Raji (cell line): Measurements from ENCODE around the gene LRFN2.

Experiments
- POLR2A ChIP-seq: IDR thresholded peaks from 2 replicates; pipeline ENCODE4 v1.6.1; 2011; ENCODE audit warnings: low read depth, low read length, control low read depth; ENCODE audit not compliant: insufficient read depth

Gene LRFN2

DNA sequence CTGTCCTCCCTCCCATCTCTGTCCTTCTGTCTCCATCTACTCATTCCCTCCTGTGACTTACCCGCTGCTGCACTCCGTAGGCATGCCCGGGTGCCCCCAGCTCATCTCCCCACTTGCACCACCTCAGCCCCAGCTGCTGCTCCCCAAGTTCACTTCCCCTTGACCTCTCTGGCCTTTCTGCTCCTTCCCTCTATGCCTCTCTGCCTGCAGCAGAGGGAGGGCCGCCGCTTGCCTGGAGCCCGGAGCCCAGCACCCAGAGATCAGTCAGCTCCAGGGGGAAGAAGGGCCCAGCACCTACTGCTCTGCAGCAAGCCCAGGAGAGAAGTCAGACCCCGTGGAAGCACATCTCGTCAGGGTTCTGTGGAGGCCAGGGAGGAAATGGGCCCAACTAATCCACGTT is 97.4 kb downstream of the LRFN2 start:
- no peak for TF ChIP-seq POLR2A

- no peak for TF ChIP-seq POLR2A
Observed at GRCh38 chr6:40486576-40486975, 100.6 kb downstream of the LRFN2 start.

DNA sequence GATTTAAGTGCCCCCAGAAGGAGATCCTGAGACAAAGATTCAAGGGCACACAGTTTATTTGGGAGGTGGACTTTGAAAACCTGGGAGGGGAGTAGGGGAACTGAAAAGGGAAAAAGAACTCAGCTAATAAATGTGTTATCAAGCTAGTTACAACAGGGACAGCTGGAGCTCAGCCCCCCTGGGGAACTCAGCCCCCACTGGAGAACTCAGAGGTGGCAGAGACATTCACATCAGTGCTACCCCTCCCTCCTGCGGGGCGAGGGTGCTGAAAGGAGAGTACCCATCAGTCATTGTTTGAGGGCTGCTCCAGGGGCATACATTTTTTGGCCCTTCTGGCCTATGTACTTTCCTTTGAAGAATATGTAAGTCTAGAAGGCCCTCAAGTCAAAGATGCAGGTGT is 101.4 kb downstream of the LRFN2 start:
- TF ChIP-seq POLR2A, result no peak

GRCh38 chr6:40485300-40485699 is 101.9 kb downstream of the LRFN2 start:
- no peak for TF ChIP-seq POLR2A

GRCh38 chr6:40484066-40484465 is 103.1 kb downstream of the LRFN2 start:
- TF ChIP-seq POLR2A, result no peak

GRCh38 chr6:40482532-40482931 is 104.6 kb downstream of the LRFN2 start:
- TF ChIP-seq POLR2A, result no peak

DNA sequence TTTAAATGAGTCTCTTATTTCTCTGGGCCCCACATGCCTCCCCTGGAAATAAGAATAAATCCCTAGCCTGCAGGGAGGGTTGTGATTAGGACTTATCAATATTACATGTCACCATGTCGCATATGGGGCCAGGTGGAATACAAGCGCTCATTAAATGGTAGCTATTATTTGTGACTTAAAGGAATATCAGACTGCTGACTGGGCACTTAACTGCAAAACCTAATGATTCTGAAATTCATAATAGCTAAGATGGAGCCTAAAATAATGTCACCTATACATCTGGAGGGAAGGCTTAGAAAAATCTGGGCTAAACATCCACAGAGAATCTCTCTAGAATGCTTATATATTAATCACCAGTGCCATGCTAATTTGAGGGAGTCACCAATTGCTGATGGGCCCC is 106.5 kb downstream of the LRFN2 start:
- no peak for TF ChIP-seq POLR2A

- no peak for TF ChIP-seq POLR2A
Observed at GRCh38 chr6:40479706-40480105, 107.5 kb downstream of the LRFN2 start.

DNA sequence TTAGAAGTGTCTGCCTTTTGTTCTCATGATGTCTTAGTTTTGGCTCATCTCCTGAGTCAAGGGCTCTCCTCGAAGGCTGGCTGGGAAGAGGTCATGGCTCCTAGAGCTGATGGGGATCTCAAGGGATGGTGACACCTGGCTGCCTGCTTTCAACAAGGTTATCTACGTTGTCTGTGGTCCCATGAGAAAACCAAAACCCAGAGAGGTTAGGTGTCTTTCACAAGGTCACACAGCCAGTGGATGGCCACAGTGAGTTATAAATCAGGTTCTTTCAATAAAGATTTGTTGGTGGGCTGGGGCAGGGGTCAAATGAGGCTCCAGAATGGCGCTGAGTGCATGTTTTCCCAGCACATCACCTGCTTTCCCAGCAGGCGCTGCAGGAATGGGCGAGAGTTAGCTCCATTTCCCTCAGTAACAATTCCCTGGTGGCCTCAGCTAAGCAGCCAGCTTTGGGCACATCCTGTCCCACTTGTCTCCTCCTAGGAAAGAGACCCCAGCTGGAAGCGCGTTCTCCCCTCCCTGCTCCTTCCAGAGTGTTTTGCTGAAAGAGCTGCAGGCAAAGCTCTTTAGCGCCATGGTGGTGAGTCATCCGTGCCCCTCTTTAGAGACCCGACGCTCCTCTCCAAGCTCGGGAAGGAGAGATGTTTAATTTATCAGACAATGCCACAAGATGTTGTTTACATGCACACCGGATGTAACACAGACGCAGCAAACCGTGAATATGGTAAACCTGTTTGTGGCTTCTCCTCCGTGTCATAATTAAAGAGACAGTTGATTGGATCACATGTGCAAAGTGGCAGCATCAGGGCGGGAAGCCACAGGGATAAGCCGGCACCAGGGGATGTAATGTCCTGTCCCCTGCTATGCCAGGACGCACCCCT is 109.7 kb downstream of the LRFN2 start:
- TF ChIP-seq POLR2A, result no peak

DNA sequence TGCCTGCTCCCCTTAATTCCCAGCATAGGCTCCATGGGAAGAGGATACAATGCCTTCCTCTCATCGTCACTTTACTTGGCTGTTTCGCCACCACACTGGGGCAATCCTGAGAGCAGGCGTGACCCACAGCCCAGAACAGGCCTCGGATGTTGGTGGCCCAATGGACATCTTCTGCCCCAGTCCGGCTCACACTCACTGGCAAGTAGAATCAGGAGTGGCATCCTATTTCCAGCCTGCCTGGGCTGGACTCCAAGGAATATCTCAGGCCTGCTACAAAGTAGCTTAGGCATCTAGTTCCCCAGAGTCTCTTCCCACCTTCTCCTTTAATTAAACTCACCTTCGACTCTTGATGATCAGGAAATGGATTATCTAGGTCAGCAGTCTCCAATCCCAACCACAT is 110.5 kb downstream of the LRFN2 start:
- TF ChIP-seq POLR2A, result no peak

DNA sequence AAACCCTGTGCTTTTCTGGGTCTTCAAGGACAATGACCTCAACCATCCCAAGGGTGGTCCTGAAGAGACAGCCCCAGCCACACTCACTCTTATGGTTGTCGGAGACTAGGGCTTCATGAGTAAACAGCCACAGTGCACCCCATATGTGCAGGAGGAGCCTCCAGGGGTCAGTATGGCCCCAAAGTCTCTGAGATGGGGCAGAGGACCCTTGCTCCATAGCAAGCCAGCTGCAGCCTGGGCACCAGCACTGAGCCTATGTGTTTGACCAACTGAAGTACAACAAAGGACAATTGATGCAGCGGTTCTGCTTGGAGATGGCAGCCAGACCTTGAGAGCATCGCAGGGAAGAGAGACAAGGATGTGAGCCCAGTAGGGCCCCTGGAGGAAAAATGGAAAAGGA is 112.2 kb downstream of the LRFN2 start:
- no peak for TF ChIP-seq POLR2A

DNA sequence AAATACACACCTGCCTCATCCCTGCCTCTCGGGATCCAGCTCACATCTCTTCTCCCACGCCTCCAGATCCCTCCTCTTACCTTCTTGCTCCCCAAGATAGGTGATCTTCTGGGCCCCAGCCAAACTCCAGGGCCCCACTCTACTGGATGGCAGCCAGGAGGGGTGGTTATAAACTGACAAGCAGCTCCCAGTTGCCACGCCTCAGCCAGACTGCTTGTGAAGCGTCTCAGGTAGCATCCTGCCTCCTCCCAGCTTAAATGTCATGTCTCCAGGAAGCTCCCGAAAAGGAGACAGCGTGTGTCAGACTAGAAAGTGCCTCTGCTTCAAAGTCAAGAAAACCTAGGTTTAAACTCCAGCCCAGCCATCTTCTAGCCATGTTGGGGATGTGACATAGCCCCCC is 114.1 kb downstream of the LRFN2 start:
- TF ChIP-seq POLR2A, result no peak

DNA sequence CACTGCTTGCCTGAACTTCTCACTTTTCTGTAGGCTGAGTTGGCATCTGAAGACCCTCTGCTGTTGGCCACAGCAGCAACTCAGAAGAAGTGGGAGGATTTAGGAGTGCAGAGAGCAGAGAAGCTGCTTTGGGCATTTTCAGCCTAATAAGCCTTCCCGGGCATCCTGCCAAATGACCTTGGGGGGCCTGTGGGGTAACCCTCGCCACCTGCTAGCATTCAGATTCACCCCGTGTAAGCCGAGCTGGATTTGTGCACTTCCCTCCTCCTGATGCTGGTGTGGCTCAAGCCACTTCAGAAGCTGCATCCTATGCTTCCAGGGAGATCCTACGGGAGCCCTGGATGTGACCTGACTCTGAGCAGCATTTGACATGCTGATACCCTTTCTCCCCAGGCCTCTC is 114.8 kb downstream of the LRFN2 start:
- TF ChIP-seq POLR2A, result no peak

GRCh38 chr6:40471243-40471642 is 115.9 kb downstream of the LRFN2 start:
- no peak for TF ChIP-seq POLR2A

DNA sequence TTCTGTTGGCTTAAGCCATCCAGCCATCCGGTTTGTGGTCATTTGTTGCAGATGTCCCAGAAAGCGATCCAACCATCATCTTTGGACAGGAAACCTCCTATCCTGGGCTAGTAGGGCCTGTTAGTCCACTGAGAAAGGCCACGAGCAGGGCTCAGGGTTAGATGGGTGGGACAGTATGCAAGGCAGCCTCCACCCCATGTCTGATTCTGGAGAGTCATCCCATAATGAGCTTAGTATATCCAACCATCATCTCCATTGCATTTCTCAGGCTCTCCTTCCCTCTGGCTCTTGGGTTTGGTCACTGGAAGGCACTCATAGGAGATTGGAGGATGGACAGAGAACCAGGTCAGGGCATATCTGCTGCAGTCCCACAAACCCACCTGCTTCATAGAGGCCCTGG is 117.8 kb downstream of the LRFN2 start:
- no peak for TF ChIP-seq POLR2A

DNA sequence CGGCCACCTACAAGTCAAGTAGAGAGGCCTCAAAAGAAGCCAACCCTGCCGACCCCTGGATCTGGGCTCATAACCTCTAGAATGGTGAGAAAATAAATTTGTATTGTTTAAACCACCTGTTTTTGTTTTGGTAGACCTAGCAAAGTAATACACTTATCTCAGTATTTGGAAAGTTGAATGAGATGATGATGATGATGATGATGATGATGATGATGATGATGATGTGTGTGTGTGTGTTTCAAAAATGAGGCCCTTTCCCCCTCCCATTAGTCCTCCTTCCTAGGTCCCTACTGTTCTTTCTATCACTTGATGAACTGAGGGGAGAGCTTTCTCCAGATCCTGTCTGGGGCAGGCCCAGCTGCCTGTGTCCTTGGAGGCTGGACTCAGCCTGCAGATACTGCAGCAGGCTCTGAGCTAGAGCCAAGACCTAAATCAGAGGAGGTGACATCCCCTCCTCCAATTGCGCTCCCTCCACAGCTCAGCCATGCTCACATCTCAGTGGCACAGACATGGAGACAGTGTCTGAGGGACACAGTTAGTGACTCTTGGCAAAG is 120.1 kb downstream of the LRFN2 start:
- TF ChIP-seq POLR2A, result no peak

- TF ChIP-seq POLR2A, result no peak
Observed at GRCh38 chr6:40461643-40462042, 125.5 kb downstream of the LRFN2 start.

DNA sequence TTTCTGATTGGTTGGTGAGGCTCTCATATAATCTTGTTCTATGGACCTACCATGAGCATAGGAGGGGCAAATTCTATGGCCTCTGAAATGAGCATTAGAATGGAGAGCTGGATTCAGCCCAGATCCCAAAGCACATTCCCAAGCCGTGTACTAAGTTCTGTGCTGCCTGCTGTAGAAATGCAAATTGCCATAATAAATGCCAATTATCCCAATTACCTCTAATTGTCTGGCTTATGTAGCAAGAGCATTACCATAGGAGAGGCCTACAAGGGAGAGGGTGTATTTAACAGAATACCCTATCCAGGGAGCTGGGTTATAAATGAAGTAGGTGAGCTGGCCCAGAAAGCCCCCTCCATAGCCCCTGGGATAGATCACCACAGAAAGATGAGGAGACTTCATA is 126.8 kb downstream of the LRFN2 start:
- no peak for TF ChIP-seq POLR2A

GRCh38 chr6:40457261-40457660 is 129.9 kb downstream of the LRFN2 start:
- no peak for TF ChIP-seq POLR2A
